Liver (tissue), 9 donors: Measurements from ENCODE around the gene EDA. TPM values are rescaled to one million over a fixed set of nuclear protein-coding genes. Genes with fewer than 3 reads are reported as not detected.

Experiments used
- DNase-seq: peaks from one replicate; pipeline ENCODE4 v3.0.0-alpha.2; 2017; ENCODE audit warnings: low spot score
- H3K27ac ChIP-seq, 2 donors: one replicate each; pipeline ENCODE4 v1.7.0; 2013; ENCODE audit warnings: inconsistent platforms in 2 of 2, low read length in 2 of 2, control low read depth in 1 of 2, low read depth in 1 of 2, mild to moderate bottlenecking in 1 of 2
- H3K27me3 ChIP-seq, 4 donors: one replicate each; pipeline versions ENCODE4 v1.6.1 to v1.7.0; 2013; ENCODE audit warnings: low read length in 3 of 4, inconsistent platforms in 1 of 4, mild to moderate bottlenecking in 1 of 4, moderate library complexity in 1 of 4; ENCODE audit not compliant: control insufficient read depth in 4 of 4, insufficient read depth in 4 of 4
- H3K36me3 ChIP-seq, 4 donors: one replicate each; pipeline versions ENCODE4 v1.6.1 to v1.7.0; 2013; ENCODE audit warnings: low read length in 3 of 4, mild to moderate bottlenecking in 3 of 4, low read depth in 1 of 4, moderate library complexity in 1 of 4; ENCODE audit not compliant: control insufficient read depth in 4 of 4, insufficient read depth in 3 of 4
- H3K4me1 ChIP-seq, 4 donors: one replicate each; pipeline versions ENCODE4 v1.6.1 to v1.7.0; 2013; ENCODE audit warnings: low read length in 3 of 4, mild to moderate bottlenecking in 3 of 4, moderate library complexity in 1 of 4; ENCODE audit not compliant: control insufficient read depth in 4 of 4, insufficient read depth in 4 of 4
- H3K4me3 ChIP-seq, 3 donors: one replicate each; pipeline versions ENCODE4 v1.6.1 to v1.7.0; 2013; ENCODE audit warnings: low read length in 3 of 3, control low read depth in 1 of 3, low read depth in 1 of 3, mild to moderate bottlenecking in 1 of 3
- H3K9ac ChIP-seq, 2 donors: one replicate each; pipeline ENCODE4 v1.7.0; 2013; ENCODE audit warnings: low read length in 2 of 2, mild to moderate bottlenecking in 2 of 2, moderate library complexity in 2 of 2, control low read depth in 1 of 2, low read depth in 1 of 2
- H3K9me3 ChIP-seq, 4 donors: one replicate each; pipeline versions ENCODE4 v1.6.1 to v1.7.0; 2013; ENCODE audit warnings: low read length in 3 of 4; ENCODE audit not compliant: control insufficient read depth in 4 of 4
- ATF3 ChIP-seq: IDR thresholded peaks from 2 replicates; pipeline ENCODE4 v1.6.1; 2016; ENCODE audit warnings: antibody characterized with exemption
- CTCF ChIP-seq: fragments of 150-350 bp; IDR thresholded peaks from 2 replicates; pipeline ENCODE4 v1.5.1; 2017; ENCODE audit warnings: improper control_type of control experiment, low read depth, low read length; ENCODE audit not compliant: missing input control
- EGR1 ChIP-seq, 2 donors: IDR thresholded peaks; 2 replicates each; pipeline ENCODE4 v1.6.1; 2016 to 2018; ENCODE audit warnings: antibody characterized with exemption in 2 of 2, low read depth in 2 of 2
- FOXA1 ChIP-seq: IDR thresholded peaks from 2 replicates; pipeline ENCODE4 v1.6.1; 2016; ENCODE audit warnings: antibody characterized with exemption
- FOXA2 ChIP-seq: IDR thresholded peaks from 2 replicates; pipeline ENCODE4 v1.6.1; 2016; ENCODE audit warnings: antibody characterized with exemption
- GABPA ChIP-seq, 2 donors: IDR thresholded peaks in 1 of 2; conservative IDR thresholded peaks in 1 of 2; 2 replicates each; pipeline ENCODE4 v1.6.1; 2016; ENCODE audit warnings: antibody characterized with exemption in 2 of 2, mild to moderate bottlenecking in 1 of 2, moderate library complexity in 1 of 2
- HNF4A ChIP-seq, 2 donors: conservative IDR thresholded peaks; 2 replicates each; pipeline ENCODE4 v1.6.1; 2016; ENCODE audit warnings: antibody characterized with exemption in 2 of 2, mild to moderate bottlenecking in 2 of 2
- HNF4G ChIP-seq: IDR thresholded peaks from 2 replicates; pipeline ENCODE4 v1.6.1; 2016; ENCODE audit warnings: antibody characterized with exemption
- JUND ChIP-seq, 2 donors: IDR thresholded peaks; 2 replicates each; pipeline ENCODE4 v1.6.1; 2016; ENCODE audit warnings: antibody characterized with exemption in 2 of 2
- MAX ChIP-seq: IDR thresholded peaks from 2 replicates; pipeline ENCODE4 v1.6.1; 2016; ENCODE audit warnings: antibody characterized with exemption
- NR2F2 ChIP-seq: IDR thresholded peaks from 2 replicates; pipeline ENCODE4 v1.6.1; 2016; ENCODE audit warnings: antibody characterized with exemption
- RAD21 ChIP-seq, 2 donors: IDR thresholded peaks; 2 replicates each; pipeline ENCODE4 v1.6.1; 2016; ENCODE audit warnings: antibody characterized with exemption in 2 of 2, mild to moderate bottlenecking in 2 of 2
- RXRA ChIP-seq, 2 donors: IDR thresholded peaks; 2 replicates each; pipeline ENCODE4 v1.6.1; 2017 to 2018; ENCODE audit warnings: antibody characterized with exemption in 2 of 2, mild to moderate bottlenecking in 1 of 2
- SP1 ChIP-seq: IDR thresholded peaks from 2 replicates; pipeline ENCODE4 v1.6.1; 2018; ENCODE audit warnings: antibody characterized with exemption, mild to moderate bottlenecking
- TAF1 ChIP-seq: conservative IDR thresholded peaks from 2 replicates; pipeline ENCODE4 v1.6.1; 2016; ENCODE audit warnings: antibody characterized with exemption, mild to moderate bottlenecking
- YY1 ChIP-seq: IDR thresholded peaks from 2 replicates; pipeline ENCODE4 v1.6.1; 2016; ENCODE audit warnings: antibody characterized with exemption, mild to moderate bottlenecking
- ZBTB33 ChIP-seq: IDR thresholded peaks from 2 replicates; pipeline ENCODE4 v1.6.1; 2016; ENCODE audit warnings: antibody characterized with exemption
- WGBS: extraction: QIAGEN DNeasy Blood & Tissue Kit; methylation state at CpG from one replicate; pipeline ENCODE4 v1.1.7; 2013; 5-methylcytosine and 5-hydroxymethylcytosine counted together
- polyA plus RNA-seq, 2 donors: library from polyadenylated mRNA; stranded (reverse) in 1 of 2; unstranded in 1 of 2; fragments of 200-250 nt in 1 of 2; fragments of >200 nt in 1 of 2; fragmentation: Nextera tagmentation in 1 of 2; extraction: Ambion mirVana in 1 of 2; gene quantifications; one replicate each; pipeline versions ENCODE4 v1.2.1 to v1.2.3, GENCODE V29; 2013 to 2015
- total RNA-seq, 2 donors: library from RNA; depleted of rRNA; stranded (reverse); fragments of >200 nt; gene quantifications; one replicate each; pipeline ENCODE4 v1.2.3, GENCODE V29; 2014
- donor health status: healthy.
- donor health status: healthy.
- donor health status: healthy.
- donor health status: healthy.
- donor health status: healthy.

EDA gene
- total and polyA plus RNA-seq, 4 donors = 0.39 to 2.6 (median 1.5) TPM

GRCh38 chrX:69718102-69718501 is 102.2 kb downstream of the EDA start (continued):
- no peak for TF ChIP-seq CTCF

- no peaks in the 10 kb centered on the region for H3K27me3 ChIP-seq
- no peak overlapping the region for H3K9ac ChIP-seq
- H3K9me3 ChIP-seq = no peaks in the 10 kb centered on the region
- no peak overlapping the region for H3K4me3 ChIP-seq
- no peaks in the 10 kb centered on the region for H3K36me3 ChIP-seq
- H3K27ac ChIP-seq = no peak overlapping the region
- 66% methylated on average over 2 of the region's 2 CpGs for WGBS
- no peak for DNase-seq
- H3K4me1 ChIP-seq = no peaks in the 10 kb centered on the region
- no peak for TF ChIP-seq RAD21 (IDR thresholded peaks at IDR 0.05)
- no peak for TF ChIP-seq ATF3
Measured at GRCh38 chrX:69724307-69724706, 108.4 kb downstream of the EDA start.

- H3K9me3 ChIP-seq = peaks cover 0 to 3% (median 0%) of the 10 kb centered on the region in 4 donors
- no peak overlapping the region for H3K27ac ChIP-seq
- H3K36me3 ChIP-seq = no peaks in the 10 kb centered on the region
- no peak for TF ChIP-seq SP1
- DNase-seq = no peak
- no peaks in the 10 kb centered on the region for H3K27me3 ChIP-seq
- no peak overlapping the region for H3K9ac ChIP-seq
- H3K4me3 ChIP-seq = no peak overlapping the region
- no peaks in the 10 kb centered on the region for H3K4me1 ChIP-seq
Measured at GRCh38 chrX:69740317-69740716, 124.4 kb downstream of the EDA start.

- Histone ChIP-seq H3K4me3 (no peak overlapping the region), H3K36me3 (no peaks in the 10 kb centered on the region), H3K9ac (no peak overlapping the region), H3K4me1 (no peaks in the 10 kb centered on the region), H3K27me3 (no peaks in the 10 kb centered on the region), H3K9me3 (peaks cover 0 to 3% (median 0%) of the 10 kb centered on the region in 4 donors), H3K27ac (no peak overlapping the region)
- DNase-seq = no peak
- TF ChIP-seq NR2F2 (no peak), SP1 (no peak), TAF1 (no peak), EGR1 (IDR thresholded peaks at IDR 0.05; ENCODE audit: low read depth in 2 of 2) (no peak), YY1 (no peak)
Measured at GRCh38 chrX:69741721-69742120, 125.8 kb downstream of the EDA start.

- H3K4me1 ChIP-seq = no peaks in the 10 kb centered on the region
- no peak overlapping the region for H3K9ac ChIP-seq
- H3K36me3 ChIP-seq = no peaks in the 10 kb centered on the region
- DNase-seq = no peak
- H3K27ac ChIP-seq = no peak overlapping the region
- H3K4me3 ChIP-seq = no peak overlapping the region
- no peaks in the 10 kb centered on the region for H3K27me3 ChIP-seq
- H3K9me3 ChIP-seq = peaks cover 0 to 3% (median 0%) of the 10 kb centered on the region in 4 donors
- TF ChIP-seq YY1 (no peak), EGR1 (IDR thresholded peaks at IDR 0.05; ENCODE audit: low read depth in 2 of 2) (no peak), NR2F2 (no peak), MAX (no peak), TAF1 (no peak), FOXA2 (no peak), ZBTB33 (no peak), HNF4A (conservative IDR thresholded peaks at IDR 0.05) (no peak), GABPA (IDR thresholded peaks at IDR 0.05 in 1 of 2, conservative IDR thresholded peaks at IDR 0.05 in 1 of 2) (no peak), RAD21 (IDR thresholded peaks at IDR 0.05) (no peak), ATF3 (no peak), FOXA1 (no peak), JUND (IDR thresholded peaks at IDR 0.05) (no peak), HNF4G (no peak), RXRA (IDR thresholded peaks at IDR 0.05) (no peak)
Measured at GRCh38 chrX:69746051-69746450, 130.1 kb downstream of the EDA start.
